Measurements from ENCODE around the gene CAPN8.

GRCh38 chr1:223508796-223509195 lies 156.7 kb downstream of the CAPN8 start:
- TF ChIP-seq CTCF (IDR thresholded peaks at IDR 0.05) (no peak), POLR2A (IDR thresholded peaks at IDR 0.05) (no peak), POLR2AphosphoS5 (IDR thresholded peaks at IDR 0.05) (no peak), EP300 (IDR thresholded peaks at IDR 0.05; ENCODE audit: low read depth) (no peak)

Data from transverse colon (tissue), 4 donors.